G401 (cell line): ENCODE measurements around the gene METTL2B. TPM values are rescaled to one million over a fixed set of nuclear protein-coding genes. Genes with fewer than 3 reads are reported as not detected.
"Not testable (repeated sequence)": the region's sequence is repeated elsewhere in the genome, so short reads cannot be mapped to it uniquely, and the experiment has no call there.

Experiments
- DNase-seq: peaks from one replicate; pipeline ENCODE4 v3.0.0-alpha.2; 2015; ENCODE audit warnings: low spot score
- in situ Hi-C: cut with HindIII; loops from 2 replicates; pipeline ENCODE4 v1.10.0; 2016; ENCODE audit warnings: low sequenced_read_pairs, mixed read lengths
- total RNA-seq: library from RNA; depleted of rRNA; stranded (reverse); fragments of >200 nt; shearing (Covaris generic); gene quantifications from 2 replicates; pipeline ENCODE4 v1.2.3, GENCODE V29; 2014

Gene METTL2B
- total RNA-seq, 1 experiment from 2014 or later, result 55.4 TPM

DNA sequence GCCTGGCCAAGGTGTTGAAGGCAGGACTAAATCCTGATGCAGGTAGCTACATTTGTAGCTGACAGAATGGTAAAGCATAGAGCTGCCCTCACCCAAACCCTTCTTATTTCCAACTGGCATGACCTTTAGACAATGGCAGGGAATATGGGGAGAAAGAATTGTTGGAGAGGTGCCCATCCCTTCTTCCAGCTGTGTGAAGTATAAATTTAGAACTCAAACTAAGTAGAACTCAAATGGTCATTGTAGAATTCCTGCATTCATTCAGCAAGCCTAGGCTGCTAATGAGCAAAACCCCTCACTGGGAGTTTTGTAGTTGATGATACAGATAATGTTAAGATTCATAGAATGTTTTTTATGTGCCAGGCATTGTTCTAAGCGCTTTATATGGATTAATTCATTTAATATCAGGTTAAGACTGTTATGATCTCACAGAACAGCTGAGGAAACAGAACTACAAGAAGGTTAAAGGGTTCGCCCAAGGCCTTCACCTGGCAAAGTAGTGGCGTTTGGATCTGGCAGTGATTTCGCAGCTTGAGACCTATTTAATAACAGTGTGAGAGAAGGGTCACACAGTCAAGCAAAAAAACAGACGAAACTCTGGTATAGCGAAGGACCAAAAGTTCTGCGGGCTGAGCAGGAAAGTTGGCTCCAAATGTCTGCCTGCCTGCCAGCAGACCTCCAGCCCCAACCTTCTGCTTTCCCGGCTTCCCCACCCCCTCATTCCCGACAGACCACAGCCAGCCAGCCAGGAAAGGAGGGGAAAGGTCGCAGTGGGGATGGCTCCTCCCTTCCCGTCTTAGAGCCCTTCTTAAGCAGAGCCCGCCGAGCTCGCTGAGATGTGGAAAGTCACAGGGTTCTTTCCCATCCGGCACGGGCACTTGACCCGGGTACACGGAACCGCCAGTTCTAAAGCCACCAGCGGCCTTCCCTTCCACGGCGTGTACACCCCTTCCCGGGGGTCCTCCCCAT, 22.4 kb upstream of the METTL2B start:
- in situ Hi-C loops, result no loop called here
- DNase-seq, result peak; percentile 20

DNA sequence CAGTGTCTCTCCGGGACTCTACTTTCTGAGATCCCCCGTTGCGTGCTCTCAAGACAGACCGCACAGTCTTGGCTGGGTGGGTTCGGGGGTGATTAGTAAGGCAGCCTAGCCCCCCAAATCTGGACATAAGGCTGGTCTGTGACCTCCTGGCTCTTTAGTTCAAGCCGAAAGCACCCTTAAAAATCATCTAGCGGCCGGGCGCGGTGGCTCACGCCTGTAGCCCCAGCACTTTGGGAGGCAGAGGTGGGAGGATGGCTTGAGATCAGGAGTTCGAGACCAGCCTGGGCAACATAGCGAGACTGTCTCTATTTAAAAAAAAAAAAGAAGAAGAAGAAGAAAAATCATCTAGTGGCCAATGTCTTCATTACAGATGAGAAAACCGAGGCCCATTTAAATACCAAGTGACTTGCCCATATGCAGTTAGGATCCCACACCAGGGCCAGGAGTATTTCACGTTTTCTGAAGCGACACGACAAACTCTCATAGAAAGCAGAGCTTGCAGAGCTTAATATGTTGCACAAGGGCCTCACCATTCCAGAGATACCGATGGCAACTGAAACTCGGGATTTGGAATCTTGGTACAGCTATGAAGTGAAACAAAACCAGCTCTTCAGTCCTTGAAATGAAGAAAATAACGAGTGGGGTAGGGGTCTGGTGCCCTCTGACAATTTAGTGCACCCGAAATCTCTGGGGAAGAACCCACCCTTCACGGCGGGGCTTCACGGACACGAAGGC, 21.6 kb upstream of the METTL2B start:
- in situ Hi-C loops, result no loop called here
- no peak for DNase-seq

DNA sequence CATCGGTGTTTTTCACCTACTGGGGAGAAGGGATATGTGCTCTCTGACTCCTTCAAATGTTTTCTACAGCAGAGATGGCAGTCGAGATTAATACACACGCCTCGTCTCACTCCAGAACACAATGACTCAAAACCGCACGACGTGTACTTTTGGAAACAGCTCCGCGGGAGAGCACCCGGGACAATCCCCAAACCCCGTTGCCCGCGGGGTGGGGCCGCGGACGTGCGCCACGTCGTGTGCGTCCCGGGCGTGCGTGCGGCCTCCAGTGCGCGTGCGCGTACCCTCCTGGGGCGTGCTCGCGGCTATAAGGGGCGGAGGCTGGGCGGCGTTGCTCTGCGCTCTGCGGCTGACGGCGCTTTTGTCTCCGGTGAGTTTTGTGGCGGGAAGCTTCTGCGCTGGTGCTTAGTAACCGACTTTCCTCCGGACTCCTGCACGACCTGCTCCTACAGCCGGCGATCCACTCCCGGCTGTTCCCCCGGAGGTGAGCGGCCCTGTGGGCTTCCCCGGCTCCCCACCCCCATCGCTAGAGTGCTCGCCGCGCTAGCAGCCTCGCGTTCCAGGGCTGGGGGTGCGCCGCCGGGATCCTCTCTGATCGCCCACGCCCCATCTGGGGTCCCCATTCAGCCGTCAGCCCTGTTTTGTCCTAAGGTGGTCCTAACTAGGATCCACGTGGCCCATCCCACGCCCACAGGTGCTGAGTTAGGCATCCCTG, 20.8 kb upstream of the METTL2B start, which contains the start of gene HILPDA:
HILPDA (plus strand) TSS at position 336 of the 712 bp plus-strand sequence. CDS start 1,391 bp downstream, outside the sequence.
- DNase-seq, result peak; percentile 85
- in situ Hi-C loops, result no loop called here

DNA sequence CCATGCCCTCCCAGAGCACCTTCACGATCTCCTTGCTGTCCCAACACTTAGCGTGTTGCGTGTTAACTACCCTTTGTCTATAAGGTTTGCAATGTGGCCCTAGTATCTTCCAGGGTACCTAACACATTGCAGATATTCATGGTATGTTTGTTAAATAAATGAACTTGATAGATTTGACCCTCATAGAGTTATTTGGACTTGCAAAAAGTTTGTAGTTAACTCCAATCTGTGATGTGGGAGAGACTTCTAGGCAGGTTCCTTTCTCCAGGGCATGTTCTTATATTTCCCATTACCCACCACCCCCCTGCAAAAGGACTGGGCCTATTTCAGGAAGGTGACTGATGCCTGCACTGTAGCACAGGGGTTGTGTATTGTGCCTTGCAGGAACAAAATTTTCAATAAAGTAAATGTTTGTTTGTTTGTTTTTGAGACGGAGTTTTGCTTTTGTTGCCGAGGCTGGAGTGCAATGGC, 20.3 kb upstream of the METTL2B start:
- no peak for DNase-seq
- in situ Hi-C loops, result no loop called here

DNA sequence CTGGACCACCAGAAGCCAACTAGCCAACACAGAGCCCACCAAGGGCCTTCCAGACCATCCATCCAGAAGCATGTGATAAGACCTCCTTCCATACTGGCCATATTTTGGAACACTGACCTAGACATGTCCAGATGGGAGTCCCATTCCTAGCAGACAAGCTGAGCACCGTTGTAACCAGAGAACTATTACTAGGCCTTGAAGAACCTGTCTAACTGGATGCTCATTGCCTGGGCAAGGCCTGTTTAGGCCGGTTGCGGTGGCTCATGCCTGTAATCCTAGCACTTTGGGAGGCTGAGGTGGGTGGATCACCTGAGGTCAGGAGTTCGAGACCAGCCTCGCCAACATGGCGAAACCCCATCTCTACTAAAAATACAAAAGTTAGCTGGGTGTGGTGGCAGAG, 19.2 kb upstream of the METTL2B start:
- in situ Hi-C loops, DNase-seq: not testable (repeated sequence)

DNA sequence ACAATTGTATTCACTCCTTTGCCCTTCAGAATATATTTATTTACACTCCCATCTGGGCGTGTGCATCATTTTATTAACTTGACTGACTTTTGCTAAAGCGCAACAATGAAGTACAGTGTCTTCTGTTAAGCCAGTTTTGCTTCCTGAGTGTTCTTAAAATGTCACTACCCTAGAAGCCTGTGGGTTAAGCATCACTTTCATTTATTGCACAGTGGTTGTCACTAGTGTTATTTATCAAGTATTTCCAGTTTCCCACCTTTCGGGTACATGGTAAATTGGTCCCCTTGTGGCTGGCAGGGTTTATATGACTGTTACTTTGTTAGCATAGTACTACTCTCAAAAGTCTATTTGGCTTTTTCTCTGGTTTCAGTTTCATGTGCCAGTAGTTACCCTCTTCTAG, 17.6 kb upstream of the METTL2B start:
- in situ Hi-C loops, result no loop called here
- DNase-seq, result no peak

DNA sequence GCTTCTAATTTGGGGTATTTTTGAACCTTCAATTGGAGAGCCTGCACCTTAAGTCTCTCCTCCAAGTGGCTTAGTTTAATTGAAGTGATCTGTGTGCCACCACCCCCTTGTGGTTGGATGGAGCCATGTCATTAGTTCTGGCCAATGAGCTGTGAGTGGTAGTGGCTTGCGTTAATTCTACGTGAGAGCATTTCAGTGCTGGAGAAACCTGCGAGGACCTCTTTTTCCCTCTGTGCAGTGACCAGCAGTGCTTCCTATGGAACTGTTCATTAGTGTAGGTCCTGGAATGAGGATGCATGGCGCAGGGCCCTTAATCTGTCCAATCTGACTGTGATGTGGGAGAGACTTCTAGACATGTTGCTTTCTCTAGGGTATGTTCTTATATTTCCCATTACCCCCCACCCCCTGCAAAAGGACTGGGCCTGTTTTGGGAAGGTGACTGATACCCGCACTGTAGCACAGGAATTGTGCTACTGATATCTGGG, 17.1 kb upstream of the METTL2B start:
- peak; percentile 79 for DNase-seq
- in situ Hi-C loops, result no loop called here

DNA sequence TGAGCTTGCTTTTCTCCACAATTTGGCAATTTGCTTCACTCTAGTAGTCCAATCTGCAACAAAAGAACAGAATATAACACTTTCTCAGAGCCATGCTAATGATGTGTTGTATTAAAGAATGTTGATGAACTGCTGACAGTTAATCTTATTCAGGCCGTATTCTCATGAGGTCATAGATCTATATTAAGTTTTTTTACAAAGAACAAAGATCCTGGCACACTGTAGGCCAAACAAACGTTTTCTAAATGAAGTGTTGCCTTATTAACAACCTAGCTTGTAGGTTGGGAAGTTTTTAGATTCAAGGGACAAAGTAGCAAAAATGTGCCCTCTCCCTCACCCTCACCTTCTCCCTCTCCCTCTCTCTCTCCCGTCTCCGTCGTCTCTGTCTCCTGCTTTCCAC, 14.1 kb upstream of the METTL2B start:
- in situ Hi-C loops, result no loop called here
- no peak for DNase-seq

DNA sequence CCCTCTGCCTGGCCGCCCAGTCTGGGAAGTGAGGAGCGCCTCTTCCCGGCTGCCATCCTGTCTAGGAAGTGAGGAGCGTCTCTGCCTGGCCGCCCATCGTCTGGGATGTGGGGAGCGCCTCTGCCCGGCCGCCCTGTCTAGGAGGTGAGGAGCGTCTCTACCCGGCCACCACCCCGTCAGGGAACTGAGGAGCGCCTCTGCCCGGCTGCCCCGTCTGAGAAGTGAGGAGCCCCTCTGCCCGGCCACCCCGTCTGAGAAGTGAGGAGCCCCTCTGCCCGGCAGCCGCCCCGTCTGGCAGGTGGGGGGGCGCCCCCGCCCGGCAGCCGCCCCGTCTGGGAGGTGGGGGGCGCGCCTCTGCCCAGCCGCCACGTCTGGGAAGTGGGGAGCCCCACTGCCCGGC, 13.2 kb upstream of the METTL2B start:
- in situ Hi-C loops, DNase-seq: not testable (repeated sequence)

DNA sequence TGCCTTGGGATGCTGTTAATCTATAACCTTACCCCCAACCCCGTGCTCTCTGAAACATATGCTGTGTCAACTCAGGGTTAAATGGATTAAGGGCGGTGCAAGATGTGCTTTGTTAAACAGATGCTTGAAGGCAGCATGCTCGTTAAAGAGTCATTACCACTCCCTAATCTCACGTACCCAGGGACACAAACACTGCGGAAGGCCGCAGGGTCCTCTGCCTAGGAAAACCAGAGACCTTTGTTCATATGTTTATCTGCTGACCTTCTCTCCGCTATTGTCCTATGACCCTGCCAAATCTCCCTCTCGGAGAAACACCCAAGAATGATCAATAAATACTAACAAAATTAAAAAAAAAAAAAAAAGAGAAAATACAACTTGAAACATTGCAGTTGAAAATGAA, 12.6 kb upstream of the METTL2B start:
- in situ Hi-C loops, DNase-seq: not testable (repeated sequence)

DNA sequence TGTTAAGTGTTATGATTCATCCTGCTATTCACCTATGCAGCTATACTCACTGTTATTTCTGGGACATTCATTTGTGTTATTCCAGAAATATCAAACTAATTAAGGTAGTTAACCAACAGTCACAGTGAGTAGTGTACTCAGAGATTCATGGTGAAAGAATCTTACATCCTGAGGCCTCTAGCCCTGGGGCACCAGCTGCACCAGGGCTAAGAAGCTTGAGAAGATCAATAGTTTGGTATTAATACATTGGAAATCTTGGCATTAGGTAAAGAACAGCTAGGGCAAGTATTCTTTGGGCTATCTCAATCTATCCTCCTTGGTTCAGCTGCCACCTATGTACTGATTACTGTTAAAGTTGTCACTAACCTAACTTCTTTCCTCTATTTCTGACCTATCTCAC, 9.7 kb upstream of the METTL2B start:
- DNase-seq, in situ Hi-C loops: not testable (repeated sequence)

DNA sequence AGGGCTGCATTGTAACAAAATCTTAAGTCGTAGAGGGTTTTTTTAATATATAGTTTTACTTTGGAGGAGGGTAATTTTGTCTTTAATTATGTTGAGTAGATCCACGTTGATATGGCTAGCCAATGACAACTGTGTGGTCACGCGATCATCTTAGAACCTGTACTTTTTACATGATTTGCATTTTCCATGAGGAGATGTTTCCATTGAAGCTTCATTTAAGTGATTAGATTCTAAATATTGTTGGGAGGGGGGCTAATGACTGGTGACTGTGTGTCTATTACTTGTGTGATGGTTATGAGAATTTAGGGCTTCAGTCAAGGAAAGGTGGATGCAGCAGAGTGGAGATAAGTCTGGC, 765 bp downstream of the METTL2B start:
- in situ Hi-C loops, result not testable (repeated sequence)

DNA sequence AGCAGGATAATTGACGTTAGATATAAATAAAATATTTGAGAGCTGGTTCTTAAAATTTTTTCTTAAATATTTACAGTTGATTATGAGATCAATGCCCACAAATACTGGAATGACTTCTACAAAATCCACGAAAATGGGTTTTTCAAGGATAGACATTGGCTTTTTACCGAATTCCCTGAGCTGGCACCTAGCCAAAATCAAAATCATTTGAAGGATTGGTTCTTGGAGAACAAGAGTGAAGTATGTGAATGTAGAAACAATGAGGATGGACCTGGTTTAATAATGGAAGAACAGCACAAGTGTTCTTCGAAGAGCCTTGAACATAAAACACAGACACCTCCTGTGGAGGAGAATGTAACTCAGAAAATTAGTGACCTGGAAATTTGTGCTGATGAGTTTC, 2.5 kb downstream of the METTL2B start:
- DNase-seq, in situ Hi-C loops: not testable (repeated sequence)

More for the DNA sequence above, 765 bp downstream of the METTL2B start:
- DNase-seq, result not testable (repeated sequence)

DNA sequence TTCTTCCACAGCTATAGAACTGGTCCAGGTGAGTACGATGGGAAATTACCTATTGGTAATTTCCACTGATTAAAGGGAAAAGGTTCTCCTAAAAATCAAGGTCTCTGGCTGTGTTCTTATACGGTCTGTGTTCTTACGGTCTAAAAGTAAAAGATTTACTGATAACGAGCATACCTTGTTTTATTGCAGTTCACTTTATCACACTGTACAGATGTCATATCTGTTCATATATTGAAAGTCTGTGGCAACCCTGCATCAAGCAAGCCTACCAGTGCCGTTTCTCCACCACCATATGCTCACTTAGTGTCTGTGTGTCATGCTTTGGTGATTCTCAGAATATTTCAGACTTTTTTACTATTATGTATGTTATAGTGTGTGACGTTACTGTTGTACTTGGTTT, 11.6 kb downstream of the METTL2B start:
- DNase-seq, in situ Hi-C loops: not testable (repeated sequence)

DNA sequence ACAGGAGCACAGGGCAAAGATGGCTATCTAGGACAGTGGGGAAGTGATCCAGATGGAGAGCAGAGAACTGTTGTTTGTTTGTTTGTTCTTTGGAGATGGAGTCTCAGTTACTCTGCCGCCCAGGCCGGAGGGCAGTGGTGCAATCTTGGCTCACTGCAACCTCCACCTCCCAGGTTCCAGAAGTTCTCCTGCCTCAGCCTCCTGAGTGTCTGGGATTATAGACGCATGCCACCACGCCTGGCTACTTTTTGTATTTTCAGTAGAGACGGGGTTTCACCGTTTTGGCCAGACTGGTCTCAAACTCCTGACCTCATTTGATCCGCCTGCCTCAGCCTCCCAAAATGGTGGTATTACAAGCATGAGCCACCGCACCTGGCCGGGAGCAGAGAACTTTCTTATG, 20.9 kb downstream of the METTL2B start:
- in situ Hi-C loops, result no loop called here
- DNase-seq, result no peak

DNA sequence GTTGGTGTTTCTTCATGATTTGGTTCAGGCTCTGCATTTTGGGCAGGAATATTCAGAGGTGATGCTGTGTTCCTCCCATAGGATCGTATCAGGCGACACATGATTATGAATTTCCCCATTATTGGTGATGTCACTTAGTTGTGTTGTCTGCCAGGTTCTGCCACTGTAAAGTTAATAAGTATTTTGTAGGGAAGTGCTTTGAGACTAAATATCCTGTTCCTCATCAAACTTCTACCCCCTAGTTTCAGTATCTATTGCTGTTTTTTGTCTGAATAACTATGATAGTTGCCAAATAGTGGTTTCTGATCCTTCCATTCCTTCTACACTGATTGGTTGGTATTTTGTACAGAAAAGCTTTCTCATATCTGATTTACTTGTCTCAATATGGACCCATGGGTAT, 28.9 kb downstream of the METTL2B start:
- in situ Hi-C loops, DNase-seq: not testable (repeated sequence)

DNA sequence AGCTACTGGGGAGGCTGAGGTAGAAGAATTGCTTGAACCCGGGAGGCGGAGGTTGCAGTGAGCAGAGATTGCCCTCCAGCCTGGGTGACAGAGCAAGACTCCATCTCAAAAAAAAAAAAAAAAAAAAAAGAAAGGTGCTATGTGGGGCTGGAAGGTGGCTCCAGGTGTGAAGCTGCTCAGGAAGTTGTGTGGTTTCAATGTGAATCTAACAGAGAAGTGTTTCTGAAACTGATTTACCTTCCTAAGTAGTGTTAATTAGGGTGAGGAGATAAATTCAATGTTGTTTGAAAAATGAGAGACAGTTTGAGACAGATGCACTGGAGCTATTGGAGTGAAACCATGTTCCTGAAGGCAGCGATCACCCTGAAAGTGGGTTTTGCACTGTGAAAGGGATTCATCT, 30.3 kb downstream of the METTL2B start:
- in situ Hi-C loops, result not testable (repeated sequence)

DNA sequence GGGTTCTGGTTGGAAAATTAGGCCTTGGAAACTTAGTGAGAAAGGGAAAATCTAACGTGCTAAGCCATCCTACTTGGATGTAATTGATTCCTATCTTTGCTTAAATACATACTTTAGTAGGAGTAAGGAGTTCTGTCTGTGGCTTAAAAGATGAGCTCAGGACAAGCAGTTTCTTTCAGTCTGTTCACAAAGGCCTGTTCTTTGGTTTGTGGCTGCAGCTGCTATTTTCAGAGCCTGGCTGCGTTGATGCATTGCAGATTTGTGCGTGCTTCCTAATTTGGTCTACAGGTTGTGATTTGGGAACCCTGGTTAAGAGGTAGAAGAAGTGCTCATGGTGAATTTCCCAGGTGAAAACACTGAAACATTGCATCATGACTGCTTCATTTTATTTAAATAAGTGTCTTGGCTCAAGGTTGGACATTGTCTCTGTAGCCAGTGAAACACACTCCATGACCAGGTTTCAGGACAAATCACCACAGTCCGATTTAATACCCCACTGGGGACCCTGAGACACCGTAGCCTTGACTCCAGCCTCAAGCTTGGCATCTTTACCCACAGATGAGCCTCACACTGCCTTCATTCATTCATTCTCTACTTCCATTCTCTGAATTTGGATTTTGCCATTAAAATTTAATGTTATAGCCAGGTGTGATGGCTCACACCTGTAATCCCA, 30.9 kb downstream of the METTL2B start:
- not testable (repeated sequence) for DNase-seq

More for the DNA sequence above, 30.3 kb downstream of the METTL2B start:
- not testable (repeated sequence) for DNase-seq

DNA sequence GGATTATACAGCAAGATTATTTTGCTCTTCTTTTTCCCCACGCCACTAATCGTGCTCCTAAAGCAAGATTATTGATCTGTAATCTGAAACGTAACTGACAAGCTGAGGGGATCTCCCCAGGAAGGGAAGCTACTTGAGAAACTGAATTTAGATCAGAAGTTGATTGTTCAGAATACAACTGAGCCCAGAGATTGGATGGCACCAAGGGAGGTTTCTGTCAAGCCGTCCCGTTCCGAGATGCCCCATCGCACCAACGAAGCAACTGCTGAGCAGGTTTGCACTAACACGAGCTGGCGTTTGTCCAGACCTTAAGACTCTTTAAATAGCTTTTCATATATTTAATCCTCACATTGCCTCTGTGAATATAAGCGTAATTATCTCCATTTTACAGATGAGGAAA, 35.1 kb downstream of the METTL2B start:
- in situ Hi-C loops, DNase-seq: not testable (repeated sequence)

More for the DNA sequence above, 30.9 kb downstream of the METTL2B start:
- in situ Hi-C loops, result not testable (repeated sequence)
